Thyroid gland (tissue), 4 donors: ENCODE measurements around the gene SEC14L5.

Experiments
- CTCF ChIP-seq, 6 experiments: fragments of 200-600 bp in 3 of 6; fragments of 450-650 bp in 3 of 6; sonication (generic) in 3 of 6; IDR thresholded peaks; one replicate each; pipeline ENCODE4 v1.5.1; 2016 to 2019; ENCODE audit warnings: antibody characterized with exemption in 6 of 6, mild to moderate bottlenecking in 2 of 6, inconsistent platforms in 1 of 6, moderate library complexity in 1 of 6
- POLR2A ChIP-seq, 2 donors: fragments of 450-650 bp; IDR thresholded peaks; one replicate each; pipeline ENCODE4 v1.6.1; 2017; ENCODE audit warnings: antibody characterized with exemption in 2 of 2, mild to moderate bottlenecking in 2 of 2, moderate library complexity in 1 of 2

GRCh38 chr16:5022521-5022920 is 64.4 kb downstream of the SEC14L5 start:
- no peak for TF ChIP-seq POLR2A (IDR thresholded peaks at IDR 0.05)
- TF ChIP-seq CTCF (IDR thresholded peaks at IDR 0.05), result no peak
